Measurements from ENCODE around the gene NAT8L.

DNA sequence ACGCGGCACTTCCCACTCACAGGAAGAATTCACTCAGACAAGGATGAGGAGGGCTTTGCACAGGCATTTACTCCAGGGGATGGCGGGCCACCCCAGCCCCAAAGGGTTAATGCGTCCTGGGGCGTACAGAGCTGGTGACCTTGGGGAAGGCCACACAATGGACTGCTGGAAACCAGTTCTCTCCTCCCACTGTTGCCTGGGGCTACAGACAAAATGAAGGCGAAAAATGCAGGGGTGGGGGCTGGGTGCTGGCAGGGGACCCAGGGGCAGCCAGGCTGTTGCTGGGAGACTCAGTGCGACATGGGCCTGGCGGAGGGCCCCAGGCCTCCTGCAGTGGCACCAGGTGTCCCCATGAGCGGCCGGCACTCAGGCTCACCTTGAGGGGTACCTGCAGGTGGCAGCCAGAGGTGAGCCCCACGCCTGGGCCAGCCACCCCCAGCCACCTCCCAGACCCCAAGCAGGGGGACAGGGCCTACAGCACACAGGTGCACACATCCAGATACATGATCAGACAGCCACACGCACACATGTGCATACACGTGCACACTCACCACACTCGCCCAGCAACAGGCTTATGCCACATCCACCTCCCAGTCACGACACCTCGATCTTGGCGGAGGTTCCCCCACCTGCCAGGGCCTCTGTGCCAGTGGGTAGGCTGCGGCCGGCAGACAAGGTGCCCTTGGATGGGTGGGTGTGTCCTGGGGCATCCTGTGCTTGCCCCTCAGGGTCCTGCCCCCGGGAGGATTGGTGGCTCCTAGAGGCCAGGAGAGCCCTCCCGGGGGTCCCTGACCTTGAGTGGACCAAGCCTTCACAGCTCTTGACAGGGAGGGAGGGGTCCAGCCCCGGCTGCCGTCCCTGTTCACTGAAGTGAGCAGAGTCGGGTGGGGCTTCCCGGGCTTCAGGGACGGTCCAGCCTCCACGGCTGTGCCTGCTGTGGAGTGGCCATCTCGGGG is 13.1 kb downstream of the NAT8L start:
- TF ChIP-seq, protein P1, sequence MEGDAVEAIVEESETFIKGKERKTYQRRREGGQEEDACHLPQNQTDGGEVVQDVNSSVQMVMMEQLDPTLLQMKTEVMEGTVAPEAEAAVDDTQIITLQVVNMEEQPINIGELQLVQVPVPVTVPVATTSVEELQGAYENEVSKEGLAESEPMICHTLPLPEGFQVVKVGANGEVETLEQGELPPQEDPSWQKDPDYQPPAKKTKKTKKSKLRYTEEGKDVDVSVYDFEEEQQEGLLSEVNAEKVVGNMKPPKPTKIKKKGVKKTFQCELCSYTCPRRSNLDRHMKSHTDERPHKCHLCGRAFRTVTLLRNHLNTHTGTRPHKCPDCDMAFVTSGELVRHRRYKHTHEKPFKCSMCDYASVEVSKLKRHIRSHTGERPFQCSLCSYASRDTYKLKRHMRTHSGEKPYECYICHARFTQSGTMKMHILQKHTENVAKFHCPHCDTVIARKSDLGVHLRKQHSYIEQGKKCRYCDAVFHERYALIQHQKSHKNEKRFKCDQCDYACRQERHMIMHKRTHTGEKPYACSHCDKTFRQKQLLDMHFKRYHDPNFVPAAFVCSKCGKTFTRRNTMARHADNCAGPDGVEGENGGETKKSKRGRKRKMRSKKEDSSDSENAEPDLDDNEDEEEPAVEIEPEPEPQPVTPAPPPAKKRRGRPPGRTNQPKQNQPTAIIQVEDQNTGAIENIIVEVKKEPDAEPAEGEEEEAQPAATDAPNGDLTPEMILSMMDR (IDR thresholded peaks at IDR 0.05), result no peak
- no peak for TF ChIP-seq POLR2A (IDR thresholded peaks at IDR 0.05)

Data from breast epithelium (tissue), 3 donors.